CD4-positive, alpha-beta T cell treated with Interleukin-4 for 4 hours (primary cell): Measurements from ENCODE around the gene EDDM13.
"Not testable (repeated sequence)": the region's sequence is repeated elsewhere in the genome, so short reads cannot be mapped to it uniquely, and the experiment has no call there.

Experiments used
- DNase-seq: peaks from one replicate; pipeline ENCODE4 v3.0.0-alpha.2; 2020

The EDDM13 gene

DNA sequence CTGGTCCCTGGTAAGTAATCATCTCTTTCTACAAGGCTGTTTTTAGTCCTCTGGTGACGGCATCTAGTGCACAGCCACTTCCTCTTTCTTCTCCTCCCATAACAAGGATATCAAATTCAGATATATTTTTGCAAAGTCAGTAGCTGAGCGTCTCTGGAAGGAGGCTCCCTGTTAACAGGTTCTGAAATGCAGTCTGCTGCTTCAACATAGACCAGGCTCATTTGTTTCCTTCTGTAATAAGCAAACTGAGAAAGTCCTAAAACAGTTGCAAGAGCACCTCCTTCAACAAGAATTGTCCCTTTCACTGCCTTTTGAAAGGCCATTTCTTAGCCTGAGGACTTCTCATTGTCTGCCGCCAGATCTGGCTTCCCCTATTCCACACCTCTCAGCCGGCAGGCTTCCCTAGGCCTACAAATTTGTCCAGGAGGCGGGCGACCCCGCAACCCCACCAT is 49.5 kb downstream of the EDDM13 start:
- no peak for DNase-seq

DNA sequence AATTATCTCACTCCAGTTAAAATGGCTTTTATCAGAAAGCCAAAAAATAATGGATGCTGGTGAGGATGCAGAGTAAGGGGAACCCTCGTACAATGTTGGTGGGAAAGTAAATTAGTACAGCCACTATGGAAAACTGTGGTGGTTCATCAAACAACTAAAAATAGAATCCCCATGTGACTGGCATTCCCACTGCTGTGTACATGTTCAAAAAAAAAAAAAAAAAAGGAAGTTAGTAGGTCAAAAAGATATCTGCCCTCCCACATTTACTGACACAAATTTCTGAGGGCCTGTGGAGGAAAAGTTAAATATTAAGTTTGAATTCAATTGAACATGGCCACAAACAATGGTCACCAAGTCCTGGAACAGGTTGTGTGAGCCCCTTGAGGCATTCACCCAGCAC is 51.9 kb downstream of the EDDM13 start:
- no peak for DNase-seq

DNA sequence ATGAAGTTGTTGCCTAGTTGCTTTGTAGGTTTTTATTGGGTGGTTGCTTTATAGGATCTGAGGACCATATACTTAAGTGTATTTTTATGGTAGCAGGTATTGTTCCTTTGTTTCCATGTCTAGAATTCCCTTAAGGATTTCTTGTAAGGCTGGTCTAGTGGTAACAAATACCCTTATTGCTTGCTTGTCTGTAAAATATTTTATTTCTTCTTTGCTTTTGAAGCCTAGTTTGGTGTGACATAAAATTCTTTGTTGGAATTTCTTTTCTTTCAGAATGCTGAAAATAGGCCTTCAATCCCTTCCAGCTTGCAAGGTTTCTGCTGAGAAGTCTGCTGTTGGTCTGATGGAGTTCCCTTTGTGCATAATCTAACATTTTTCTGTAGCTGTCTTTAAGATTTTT is 60.1 kb downstream of the EDDM13 start:
- no peak for DNase-seq

DNA sequence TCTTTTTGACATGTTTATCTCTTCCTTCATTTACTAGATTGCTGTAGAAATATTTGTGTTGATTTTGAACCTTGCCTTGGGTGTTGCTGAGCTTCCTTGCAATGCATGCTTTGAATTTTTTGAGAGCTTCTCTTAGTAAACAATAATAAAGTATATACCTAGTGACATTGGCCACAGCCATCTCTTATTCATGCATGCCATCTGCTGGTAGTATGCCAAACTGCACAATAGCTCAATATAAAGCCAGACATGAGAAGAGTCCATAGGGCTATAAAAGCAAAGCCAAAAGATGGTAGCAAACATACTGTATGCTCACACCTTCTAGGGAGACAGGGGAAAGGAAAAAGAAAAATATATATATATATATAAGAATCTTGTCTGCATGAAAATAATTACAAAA is 61.0 kb downstream of the EDDM13 start:
- peak; percentile 59 for DNase-seq

- not testable (repeated sequence) for DNase-seq
Observed at GRCh38 chr19:56335371-56335770, 62.8 kb downstream of the EDDM13 start.

GRCh38 chr19:56337077-56337476 is 64.5 kb downstream of the EDDM13 start:
- DNase-seq: not testable (repeated sequence)

GRCh38 chr19:56339031-56339430 is 66.5 kb downstream of the EDDM13 start:
- DNase-seq: not testable (repeated sequence)

DNA sequence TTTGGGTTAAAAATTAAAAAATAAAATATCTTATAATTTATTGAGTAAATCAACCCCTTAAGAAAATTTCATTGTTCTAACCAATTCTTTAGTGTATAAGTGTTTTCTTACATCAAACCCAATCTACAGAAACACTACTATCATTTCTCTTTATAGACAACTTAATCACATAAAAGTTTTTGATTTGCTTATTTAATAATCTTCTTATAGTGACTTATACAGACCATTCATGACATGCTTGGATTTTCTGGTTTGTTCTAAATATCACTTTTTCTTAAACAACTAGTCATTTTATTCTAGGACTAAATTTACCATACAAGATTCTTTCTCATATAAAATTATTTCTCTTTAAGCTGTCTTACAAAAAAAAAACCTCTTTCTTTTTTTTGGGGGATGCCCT is 69.4 kb downstream of the EDDM13 start:
- DNase-seq: no peak

DNA sequence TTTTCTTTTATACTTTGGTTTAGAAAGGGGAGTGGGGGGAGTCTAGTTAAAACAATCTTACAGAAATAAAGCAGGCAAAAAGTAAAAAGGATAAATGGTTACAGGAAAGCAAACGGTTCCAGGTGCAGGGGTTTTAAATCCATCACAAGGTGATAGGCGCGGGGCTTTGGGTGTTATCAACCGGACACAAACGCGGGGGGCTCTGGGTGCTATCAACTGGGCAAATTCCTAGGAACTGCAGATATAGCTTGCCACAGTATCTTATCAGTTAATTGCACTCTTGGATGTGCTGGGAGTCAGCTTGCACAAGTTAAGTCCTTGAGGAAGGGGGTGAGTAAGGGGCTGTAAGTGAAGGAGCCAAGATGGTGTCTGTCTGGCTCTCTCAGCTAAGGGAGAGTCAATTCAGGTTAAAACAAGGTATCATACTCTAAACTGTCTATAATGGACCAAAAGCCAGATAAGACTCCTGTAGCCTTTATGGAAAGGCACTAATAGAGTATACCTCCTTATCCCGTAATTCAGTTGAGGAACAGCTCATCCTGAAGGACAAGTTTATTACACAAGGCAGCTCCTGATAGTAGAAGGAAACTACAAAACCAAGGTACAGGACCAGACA is 74.7 kb downstream of the EDDM13 start:
- no peak for DNase-seq

DNA sequence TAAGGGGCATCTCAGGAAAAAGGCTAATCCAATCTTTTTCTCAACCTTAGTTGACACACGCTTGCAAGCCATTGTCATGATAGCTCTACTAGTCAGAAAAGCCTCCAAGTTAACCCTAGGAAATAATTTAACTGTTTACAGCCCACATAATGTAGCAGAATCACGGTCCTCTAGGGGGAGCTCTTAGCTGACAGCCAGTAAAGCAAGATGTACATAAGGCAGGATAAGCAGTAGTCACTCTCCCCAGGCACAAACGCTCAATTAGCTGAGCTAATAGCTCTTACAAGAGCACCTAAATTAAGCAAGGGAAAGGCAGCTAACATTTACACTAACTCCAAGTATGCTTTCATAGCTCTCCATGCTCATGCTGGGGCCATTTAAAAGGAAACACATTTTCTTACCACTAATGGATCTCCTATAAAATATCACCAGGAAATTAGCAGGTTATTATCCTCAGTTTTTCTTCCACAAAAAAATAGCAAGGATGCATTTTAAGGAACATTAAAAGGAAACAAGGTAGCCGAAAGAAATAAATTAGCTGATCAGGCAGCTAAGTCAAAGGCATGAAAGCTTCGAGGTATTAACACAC is 75.8 kb downstream of the EDDM13 start:
- DNase-seq: no peak

- DNase-seq: peak; percentile 57
Observed at GRCh38 chr19:56350416-56351045, 78.0 kb downstream of the EDDM13 start.

DNA sequence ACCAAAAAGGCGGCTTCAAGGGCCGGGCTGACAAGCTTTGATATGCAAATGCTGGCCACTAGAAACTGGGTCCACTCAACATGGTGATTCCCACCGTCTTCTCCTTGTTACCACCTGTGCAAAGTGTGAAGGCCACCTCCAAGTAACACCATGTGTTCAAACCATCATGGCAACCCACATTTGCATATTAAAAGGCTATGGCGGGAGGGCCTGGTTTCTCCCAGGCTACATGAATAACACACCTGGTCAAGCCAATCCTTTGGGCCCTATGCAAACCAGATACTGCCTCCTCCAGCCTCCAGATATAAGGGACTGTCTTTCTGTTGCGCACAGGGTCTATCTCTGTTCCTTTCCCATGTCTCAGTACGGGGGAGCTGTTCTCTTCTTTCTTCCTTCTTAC is 78.7 kb downstream of the EDDM13 start:
- DNase-seq: no peak

DNA sequence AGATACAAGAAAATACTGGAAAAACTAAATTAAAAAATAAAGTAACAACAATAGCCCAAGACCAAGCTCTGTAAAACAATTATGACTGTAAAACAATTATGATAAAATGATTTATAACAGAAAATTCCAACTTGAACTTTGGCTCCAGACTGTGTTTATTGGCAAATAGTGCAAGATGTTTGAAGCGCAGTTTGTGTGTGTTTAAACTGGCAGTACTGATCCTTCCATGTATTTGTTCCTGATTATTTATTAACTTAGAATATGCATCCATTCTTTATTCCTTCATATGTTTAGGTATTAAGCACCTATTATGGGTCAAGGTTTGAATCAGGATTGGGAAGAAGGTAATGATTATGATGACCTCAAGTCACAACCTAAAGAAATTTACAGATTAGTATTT is 83.0 kb downstream of the EDDM13 start:
- no peak for DNase-seq

- DNase-seq: no peak
Observed at GRCh38 chr19:56356944-56357343, 84.4 kb downstream of the EDDM13 start.
